Glutamatergic neuron (in vitro differentiated cells): ENCODE results near the gene FH. TPM values are rescaled to one million over a fixed set of nuclear protein-coding genes. Genes with fewer than 3 reads are reported as not detected.

ENCODE experiments used
- DNase-seq: peaks from one replicate; pipeline ENCODE4 v3.0.0; 2022
- H3K27ac Mint-ChIP-seq: one replicate; pipeline ENCODE4 v1.8.0; 2020; ENCODE audit warnings: mild to moderate bottlenecking, mixed read lengths, inconsistent platforms; ENCODE audit not compliant: unreplicated experiment
- H3K27me3 Mint-ChIP-seq: one replicate; pipeline ENCODE4 v1.8.0; 2020; ENCODE audit warnings: mild to moderate bottlenecking, moderate library complexity, mixed read lengths, inconsistent platforms; ENCODE audit not compliant: unreplicated experiment
- H3K36me3 Mint-ChIP-seq: one replicate; pipeline ENCODE4 v1.8.0; 2020; ENCODE audit warnings: mild to moderate bottlenecking, mixed read lengths, inconsistent platforms; ENCODE audit not compliant: unreplicated experiment
- H3K4me1 Mint-ChIP-seq: one replicate; pipeline ENCODE4 v1.8.0; 2020; ENCODE audit warnings: mild to moderate bottlenecking, low read depth, mixed read lengths, inconsistent platforms; ENCODE audit not compliant: unreplicated experiment
- H3K4me3 Mint-ChIP-seq: one replicate; pipeline ENCODE4 v1.8.0; 2020; ENCODE audit warnings: mild to moderate bottlenecking, mixed read lengths, inconsistent platforms; ENCODE audit not compliant: unreplicated experiment
- H3K9me3 Mint-ChIP-seq: one replicate; pipeline ENCODE4 v1.8.0; 2020; ENCODE audit warnings: mild to moderate bottlenecking, moderate library complexity, mixed read lengths, inconsistent platforms; ENCODE audit not compliant: unreplicated experiment
- CTCF ChIP-seq: fragments of 200-600 bp; sonication (generic); IDR thresholded peaks from one replicate; pipeline ENCODE4 v1.5.0; 2021; ENCODE audit not compliant: partially characterized antibody, unreplicated experiment
- total RNA-seq: library from RNA; stranded (reverse); fragmentation: NEBNext Ultra II Directional; extraction: Animal tissue kit (Norgen Biotek cat#: 25700); gene quantifications from one replicate; pipeline ENCODE4 v1.2.1, GENCODE V29; 2021; ENCODE audit not compliant: unreplicated experiment

Gene FH
- total RNA-seq, 1 donor from 2014 or later, result 51.0 TPM

GRCh38 chr1:241460098-241460873 is 59.3 kb downstream of the FH start:
- TF ChIP-seq CTCF, result no peak
- no peak overlapping the region for H3K27ac Mint-ChIP-seq
- peaks cover 3% of the 10 kb centered on the region for H3K36me3 Mint-ChIP-seq
- H3K4me1 Mint-ChIP-seq, result peaks cover 25% of the 10 kb centered on the region
- H3K27me3 Mint-ChIP-seq, result peaks cover 4% of the 10 kb centered on the region
- H3K9me3 Mint-ChIP-seq, result peaks cover 7% of the 10 kb centered on the region
- no peak overlapping the region for H3K4me3 Mint-ChIP-seq
- DNase-seq, result no peak

DNA sequence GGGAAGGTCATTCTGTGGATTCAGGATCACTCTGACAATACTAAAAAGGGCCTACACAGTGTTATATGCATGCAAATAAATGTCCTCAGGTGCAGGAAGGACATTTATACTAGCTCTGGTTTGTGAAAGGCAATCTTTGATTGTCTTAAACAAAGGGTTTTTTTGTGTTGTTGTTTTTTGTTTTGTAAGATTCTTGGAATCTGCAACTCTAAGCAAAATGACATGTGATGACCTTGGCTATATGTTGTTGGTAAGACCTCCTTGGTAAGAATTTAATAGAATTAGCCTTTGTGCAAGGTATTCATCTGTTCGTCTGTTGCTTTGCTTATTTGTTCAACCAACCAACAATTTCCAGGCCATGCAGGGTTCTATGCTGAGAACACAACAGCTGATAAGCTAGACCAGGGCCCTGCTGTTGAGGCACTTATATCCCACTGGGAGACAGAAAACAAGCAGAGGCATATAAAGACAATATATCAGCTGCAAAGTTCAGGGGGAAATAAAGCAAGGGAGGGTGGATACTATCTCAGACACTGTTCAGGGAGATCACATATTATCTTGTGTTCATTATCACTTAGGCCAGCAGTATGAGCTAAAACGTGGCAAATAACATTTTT is 60.3 kb downstream of the FH start:
- no peak overlapping the region for H3K27ac Mint-ChIP-seq
- peaks cover 4% of the 10 kb centered on the region for H3K27me3 Mint-ChIP-seq
- no peak for DNase-seq
- H3K4me1 Mint-ChIP-seq, result peaks cover 22% of the 10 kb centered on the region
- no peak overlapping the region for H3K4me3 Mint-ChIP-seq
- H3K9me3 Mint-ChIP-seq, result peaks cover 5% of the 10 kb centered on the region
- H3K36me3 Mint-ChIP-seq, result peaks cover 4% of the 10 kb centered on the region
- TF ChIP-seq CTCF, result no peak

DNA sequence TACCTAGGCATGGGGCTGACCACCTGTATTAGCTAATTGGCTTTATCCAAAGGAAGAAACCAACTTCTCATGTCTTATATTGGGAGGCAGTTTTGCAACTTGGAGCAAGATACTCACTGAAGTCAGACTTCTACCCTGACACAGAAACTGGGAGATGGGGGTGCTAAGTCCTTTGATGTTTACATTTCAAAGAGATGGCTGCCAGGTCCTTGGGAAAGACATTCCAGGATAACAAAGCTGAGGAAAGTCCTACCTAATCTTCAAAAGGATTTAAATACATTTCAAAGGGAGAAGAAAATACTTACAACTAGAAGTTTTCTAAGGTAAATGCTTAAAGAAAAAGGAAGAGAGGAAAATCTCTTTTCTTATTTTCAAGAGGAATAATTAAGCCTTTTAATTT is 62.1 kb downstream of the FH start:
- peaks cover 19% of the 10 kb centered on the region for H3K4me1 Mint-ChIP-seq
- no peaks in the 10 kb centered on the region for H3K9me3 Mint-ChIP-seq
- no peak overlapping the region for H3K4me3 Mint-ChIP-seq
- H3K36me3 Mint-ChIP-seq, result peaks cover 4% of the 10 kb centered on the region
- no peak overlapping the region for H3K27ac Mint-ChIP-seq
- DNase-seq, result no peak
- TF ChIP-seq CTCF, result no peak
- H3K27me3 Mint-ChIP-seq, result no peaks in the 10 kb centered on the region

GRCh38 chr1:241456743-241457142 is 62.8 kb downstream of the FH start:
- Mint-ChIP-seq H3K4me1 (peaks cover 17% of the 10 kb centered on the region), H3K36me3 (peaks cover 4% of the 10 kb centered on the region), H3K27ac (no peak overlapping the region), H3K27me3 (no peaks in the 10 kb centered on the region), H3K9me3 (no peaks in the 10 kb centered on the region), H3K4me3 (no peak overlapping the region)
- TF ChIP-seq CTCF, result no peak
- no peak for DNase-seq

GRCh38 chr1:241453732-241454131 is 65.8 kb downstream of the FH start:
- no peak overlapping the region for H3K4me3 Mint-ChIP-seq
- no peak for DNase-seq
- no peak for TF ChIP-seq CTCF
- H3K27ac Mint-ChIP-seq, result no peak overlapping the region
- no peaks in the 10 kb centered on the region for H3K27me3 Mint-ChIP-seq
- H3K4me1 Mint-ChIP-seq, result no peaks in the 10 kb centered on the region
- H3K36me3 Mint-ChIP-seq, result peaks cover 4% of the 10 kb centered on the region
- H3K9me3 Mint-ChIP-seq, result no peaks in the 10 kb centered on the region
